NCI-H2196 (cell line): ENCODE results near the gene FIP1L1.
"Not testable (repeated sequence)": the region's sequence is repeated elsewhere in the genome, so short reads cannot be mapped to it uniquely, and the experiment has no call there.

Experiments used
- DNase-seq: peaks from one replicate; lab custom pipeline; 2025; ENCODE audit not compliant: unreplicated experiment; lab: John Stamatoyannopoulos, UW

FIP1L1 gene

DNA sequence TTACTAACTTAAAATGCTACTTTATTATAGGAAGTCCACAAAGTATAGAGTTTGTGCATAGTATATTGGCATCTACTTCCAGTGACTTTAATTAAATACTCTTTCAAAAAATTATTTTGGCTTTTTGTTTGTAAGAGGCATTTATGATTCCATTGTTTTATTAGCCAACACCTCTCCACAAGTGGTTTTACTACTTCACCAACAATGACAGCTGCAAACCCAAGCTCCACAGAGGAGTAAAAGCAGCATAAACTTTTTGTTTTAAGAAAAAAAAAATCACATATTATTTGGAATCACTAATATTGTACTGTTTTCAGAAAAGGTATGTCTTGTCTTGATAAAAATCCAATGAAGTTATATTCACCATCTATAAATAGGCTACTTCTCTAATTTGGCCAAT is 88.5 kb downstream of the FIP1L1 start:
- DNase-seq, result no peak

DNA sequence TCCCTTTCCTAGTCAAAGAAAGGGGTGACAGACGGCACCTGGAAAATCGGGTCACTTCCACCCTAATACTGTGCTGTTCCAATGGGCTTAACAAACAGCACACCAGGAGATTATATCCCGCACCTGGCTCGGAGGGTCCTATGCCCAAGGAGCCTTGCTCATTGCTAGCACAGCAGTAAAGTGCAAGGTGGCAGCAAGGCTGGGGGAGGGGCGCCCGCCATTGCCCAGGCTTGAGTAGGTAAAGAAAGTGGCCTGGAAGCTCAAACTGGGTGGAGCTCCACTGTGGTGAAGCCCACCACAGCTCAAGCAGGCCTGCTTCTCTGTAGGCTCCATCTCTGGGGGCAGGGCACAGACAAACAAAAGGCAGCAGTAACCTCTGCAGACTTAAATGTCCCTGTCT is 89.1 kb downstream of the FIP1L1 start:
- not testable (repeated sequence) for DNase-seq

DNA sequence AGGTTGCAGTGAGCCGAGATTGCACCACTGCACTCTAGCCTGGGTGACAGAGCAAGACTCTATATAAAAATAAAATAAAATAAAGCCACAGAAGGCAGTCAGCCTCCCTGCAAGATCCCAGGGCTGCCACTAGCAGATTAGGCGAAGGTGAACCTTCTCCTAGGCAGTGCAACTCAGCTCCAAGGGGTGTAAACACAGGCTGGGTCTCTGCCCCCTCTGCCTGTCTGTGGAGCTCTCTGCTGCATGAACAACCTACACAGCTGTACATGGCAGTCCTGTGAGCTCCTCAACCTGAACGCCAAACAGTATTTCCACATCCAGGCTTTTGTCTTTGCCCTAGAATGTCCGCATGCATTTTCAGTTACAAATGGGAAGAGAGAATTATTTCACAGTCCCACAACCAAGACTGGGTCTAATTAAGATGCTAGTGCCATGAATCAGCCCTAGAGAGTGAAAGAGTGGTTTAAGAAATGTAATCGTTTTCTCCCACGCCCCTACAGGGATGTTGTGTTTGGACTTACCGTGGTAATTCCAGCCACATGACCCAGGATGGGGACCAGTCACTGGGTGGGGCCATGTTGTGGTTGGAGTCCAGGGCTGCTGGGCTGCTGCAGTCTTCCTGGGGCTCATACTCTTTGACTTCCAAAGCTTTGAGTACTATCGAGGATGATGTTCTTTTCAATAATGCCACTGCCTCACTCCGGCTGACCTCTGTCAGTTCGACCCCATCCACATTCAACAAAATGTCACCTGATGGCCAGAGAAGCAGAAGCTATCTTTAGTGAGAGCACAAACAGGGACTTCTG is 99.0 kb downstream of the FIP1L1 start:
- DNase-seq, result no peak

DNA sequence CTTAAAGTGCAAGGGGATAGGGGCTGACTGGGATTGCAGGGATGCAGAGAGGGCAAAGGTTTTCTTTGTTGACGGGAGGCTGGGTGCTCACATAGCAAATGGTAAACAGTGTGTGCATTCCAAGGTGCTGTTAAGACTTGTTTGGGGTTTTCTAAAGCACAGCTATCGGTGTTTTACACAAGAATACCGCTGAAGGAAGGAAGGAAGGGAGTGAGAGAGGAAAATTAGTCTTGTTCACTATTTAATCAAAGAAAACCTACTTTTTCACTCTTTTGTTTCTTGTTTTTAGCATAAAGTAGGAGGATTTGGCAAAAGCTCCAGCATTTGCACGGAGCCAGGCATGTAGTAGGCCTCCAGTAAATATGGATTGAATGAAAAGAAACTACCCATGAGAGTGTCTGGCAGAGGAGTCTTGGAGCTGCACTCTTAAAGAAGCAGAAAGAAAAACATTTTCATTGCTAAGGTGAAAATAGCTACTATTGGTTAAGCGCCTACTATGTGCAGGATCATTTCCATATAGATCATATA is 99.7 kb downstream of the FIP1L1 start:
- DNase-seq, result no peak

DNA sequence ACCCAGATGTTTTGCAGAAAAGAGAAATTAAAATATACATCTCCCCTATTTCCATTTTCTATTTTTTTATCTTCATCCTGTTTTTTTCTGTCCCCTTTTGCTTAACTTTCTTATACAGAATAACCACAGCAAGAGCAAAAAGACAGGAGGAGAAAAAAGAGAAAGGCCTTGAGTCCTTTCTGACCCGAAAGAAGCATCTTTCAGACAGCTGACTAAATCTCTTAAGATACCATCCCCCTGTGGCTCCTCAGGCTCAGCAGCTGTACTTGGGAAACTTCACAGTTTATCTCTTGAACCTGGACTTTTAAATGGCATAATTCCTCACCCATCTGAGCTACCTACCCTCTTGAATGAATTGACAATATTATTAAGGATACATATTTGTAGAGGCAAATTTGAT is 100.2 kb downstream of the FIP1L1 start:
- DNase-seq, result no peak

DNA sequence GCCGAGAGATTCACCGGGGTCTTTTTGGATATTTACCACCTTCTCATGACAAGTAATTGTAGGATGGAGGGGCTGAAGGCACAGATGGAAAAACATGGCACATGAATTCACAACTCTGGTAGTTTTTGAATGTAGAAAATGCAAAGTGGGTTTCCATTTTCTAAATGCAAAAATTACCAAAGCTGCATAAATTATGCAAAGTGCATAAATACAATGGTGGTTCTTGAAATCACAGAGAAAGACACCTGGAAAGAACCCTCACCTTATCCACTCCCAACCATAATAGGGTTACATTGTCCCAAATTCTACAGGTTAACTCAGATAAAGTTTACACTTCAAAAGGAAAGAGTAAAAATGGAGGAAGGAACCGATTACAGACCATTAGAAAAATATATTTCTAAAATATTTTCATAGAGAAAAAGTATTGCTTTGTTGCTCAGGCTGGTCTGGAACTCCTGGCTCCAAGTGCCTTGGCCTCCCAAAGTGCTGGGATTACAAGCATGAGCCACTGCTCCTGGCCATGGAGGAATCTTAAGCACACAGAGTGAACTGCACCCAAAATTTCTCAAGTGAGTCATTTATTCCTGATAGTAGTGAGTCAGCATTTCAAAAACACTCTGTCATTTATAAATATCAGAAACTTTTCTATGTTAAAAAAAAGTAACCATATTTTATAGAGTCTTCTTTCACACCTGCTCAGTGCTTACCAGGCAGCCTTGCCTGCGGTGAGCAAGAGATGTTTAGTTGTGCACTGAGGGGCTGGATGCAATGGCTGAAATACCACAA is 101.4 kb downstream of the FIP1L1 start:
- DNase-seq, result no peak

DNA sequence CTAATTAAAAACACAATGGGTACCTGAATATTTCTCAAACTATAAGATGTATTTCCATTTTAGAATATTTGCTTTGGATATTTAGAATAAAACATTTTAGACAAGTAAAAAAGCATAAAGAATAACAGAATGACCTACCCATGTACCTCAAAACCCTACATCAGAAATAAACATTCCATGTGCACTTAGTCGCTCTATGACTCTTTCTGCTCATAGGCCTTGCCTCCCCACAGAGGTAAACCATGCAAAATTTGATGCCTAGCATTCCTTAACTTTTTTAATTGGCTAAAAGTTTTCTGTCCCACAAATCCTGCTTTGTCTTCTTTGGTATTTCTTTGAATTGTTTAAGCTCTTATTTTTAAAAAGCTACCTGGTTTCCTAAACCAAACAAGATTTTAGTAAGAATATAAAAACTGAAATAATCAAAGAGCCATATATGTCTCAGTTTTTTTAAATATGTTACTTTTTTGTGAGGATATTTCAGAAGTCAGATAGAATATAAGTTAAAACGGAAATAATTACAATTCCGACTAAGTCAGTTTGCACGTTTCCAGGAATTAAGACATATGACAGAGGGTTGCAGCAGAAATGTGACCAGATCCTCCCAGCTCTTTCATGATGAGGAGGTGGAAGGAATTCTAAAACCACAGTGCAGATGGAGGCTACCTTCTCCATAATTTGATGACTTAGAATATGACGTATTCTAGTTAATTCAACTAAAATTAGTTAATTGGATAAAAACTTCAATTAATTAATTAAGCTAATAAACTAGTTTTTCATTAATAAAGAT is 102.5 kb downstream of the FIP1L1 start:
- no peak for DNase-seq

DNA sequence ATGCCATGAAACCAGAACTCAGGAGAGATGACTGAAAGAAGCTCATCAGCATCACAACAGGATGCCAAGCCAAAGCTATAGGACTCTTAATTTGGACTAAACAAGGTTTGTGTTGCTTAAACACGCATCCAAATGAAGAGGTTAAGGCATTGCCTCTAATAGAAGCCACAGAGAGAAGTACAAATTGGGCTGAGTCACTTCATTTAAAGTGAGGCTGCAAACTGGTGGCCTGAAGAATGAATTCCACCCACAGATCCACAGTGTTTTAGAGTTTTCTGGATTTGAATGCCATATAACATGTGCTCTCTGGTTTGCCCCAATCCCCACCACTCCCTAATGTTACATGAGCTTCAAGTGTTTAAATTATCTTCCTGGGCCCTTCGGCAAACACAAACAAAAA is 103.5 kb downstream of the FIP1L1 start:
- DNase-seq, result no peak

DNA sequence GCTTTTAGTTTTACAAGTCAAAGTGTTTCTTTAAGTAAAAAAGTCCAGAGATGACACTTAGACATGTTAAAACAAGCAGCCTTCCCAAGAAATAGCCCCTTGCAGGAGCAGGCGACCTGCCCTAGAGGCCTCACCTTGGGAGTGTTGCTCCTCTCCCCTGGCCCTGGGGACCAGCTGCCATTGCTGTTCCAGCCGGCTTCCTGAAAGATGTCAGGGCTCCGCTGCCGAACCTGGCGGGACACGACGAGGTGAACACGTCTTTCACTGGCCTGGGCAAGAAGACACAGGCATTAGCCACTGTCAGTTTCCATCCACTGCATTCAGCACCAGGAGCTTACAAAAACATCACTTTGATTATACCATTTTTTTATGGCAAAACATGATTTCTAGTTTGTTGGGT is 104.1 kb downstream of the FIP1L1 start:
- DNase-seq, result no peak

DNA sequence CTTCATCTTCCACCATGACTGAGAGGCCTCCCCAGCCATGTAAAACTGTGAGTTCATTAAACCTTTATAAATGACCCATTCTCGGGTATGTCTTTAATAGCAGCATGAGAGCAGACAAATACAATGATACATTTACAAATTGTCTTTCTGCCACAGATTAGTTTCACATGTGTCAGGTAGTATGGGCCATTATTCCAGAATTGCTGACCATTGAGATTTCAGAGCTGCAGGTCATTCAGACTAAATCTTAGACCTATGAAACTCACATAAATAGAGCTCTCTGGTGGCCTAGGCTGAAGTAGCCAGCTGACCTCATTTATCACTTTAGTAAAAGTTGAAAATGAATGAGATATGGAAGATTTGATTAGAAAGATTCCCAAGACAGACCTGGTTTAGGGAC is 105.8 kb downstream of the FIP1L1 start:
- no peak for DNase-seq

DNA sequence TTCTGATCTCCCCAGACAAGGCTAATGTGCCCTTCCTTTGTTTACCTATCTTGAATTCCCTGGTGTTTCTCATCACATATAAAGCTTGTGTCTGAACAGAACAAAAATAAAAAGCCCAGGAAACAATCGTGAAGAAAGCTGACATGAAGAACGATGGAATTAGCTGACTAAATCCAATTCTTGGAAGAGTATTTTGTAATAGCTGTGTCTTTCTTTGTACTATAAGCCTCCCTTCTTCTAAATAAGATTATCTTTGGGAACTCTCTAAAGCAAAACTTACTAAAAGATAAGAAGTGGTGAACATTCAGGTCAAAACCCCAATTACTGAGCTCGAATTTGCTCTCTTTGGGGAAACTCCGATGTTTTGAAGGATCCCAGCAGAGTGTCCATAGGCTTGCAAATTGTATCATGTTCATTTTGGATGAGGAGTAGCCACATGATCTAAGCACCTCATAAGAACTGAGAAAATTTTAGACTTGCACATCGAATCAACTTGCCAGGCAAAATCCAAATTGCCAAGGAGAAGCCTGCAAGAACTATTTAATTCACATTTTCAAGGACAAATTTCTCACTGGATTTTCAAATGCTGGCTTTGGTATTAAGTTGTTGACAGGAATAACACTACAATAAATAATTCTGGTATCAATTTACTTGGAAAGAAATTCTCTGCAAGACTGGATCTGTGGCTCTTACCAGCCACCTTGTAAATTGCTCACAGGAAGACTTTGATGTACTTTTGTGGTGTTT is 107.6 kb downstream of the FIP1L1 start:
- no peak for DNase-seq

DNA sequence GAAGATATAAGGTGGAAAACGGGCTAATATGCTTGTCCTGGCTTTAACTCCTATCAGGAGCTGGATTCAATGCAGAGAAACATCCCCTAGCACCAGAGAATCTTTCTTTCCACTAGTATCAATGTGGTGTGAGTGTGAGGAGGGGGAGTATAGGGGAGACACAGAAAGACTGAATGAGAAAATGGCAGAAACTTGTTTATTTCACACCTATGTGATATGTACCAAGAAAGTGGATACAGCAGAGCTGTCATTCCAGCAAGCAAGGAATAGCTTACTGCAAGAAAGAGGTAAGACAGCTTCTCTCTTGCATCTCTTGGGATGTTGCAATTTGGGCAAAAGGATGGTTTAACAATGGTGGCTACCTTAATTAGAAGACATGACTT is 108.2 kb downstream of the FIP1L1 start:
- no peak for DNase-seq

DNA sequence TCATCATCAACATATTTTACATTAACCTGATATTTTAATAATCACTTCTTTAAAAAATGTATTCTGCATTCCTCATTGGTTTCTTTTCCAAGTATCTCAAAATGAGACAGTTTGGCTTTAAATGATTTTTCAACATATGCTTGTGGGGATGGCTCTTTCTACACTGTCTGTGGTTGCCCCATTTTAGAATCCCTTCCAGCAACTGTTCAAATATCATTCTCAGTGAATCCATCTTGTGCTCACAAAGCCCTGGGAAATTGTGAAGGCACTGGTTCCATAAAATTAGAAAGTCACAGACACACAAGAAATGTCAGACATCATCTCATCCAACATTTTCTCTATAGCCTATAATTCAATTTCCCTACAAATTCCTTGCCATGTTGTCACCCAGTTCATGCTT is 110.3 kb downstream of the FIP1L1 start:
- no peak for DNase-seq

DNA sequence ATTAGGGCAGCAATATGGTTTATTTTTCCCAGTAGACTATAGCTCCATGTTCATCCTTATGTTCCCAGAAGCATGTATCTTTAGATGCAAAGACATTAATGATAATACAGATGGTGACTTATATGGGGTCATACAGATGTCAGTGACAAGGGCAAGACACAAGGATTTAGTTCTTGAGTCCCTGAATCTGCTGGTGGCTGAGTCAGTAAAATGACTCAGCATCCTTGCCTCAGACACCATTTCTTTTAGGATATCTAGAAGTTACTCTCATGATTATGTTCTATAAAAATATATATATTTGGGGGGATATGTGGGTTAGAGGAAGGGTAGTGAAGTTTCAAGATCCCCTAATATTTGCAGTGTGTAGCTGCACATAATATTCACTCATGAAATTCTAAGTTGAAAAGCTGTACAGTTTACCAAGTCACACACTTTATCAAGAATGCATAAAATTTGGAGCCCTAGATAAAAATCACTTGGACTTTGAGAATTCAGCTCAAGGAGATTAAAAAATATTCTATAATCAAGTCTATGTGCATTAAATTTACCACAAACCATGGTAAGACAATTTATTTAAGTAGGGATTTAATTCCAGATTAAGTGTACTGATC is 111.9 kb downstream of the FIP1L1 start:
- DNase-seq, result no peak

DNA sequence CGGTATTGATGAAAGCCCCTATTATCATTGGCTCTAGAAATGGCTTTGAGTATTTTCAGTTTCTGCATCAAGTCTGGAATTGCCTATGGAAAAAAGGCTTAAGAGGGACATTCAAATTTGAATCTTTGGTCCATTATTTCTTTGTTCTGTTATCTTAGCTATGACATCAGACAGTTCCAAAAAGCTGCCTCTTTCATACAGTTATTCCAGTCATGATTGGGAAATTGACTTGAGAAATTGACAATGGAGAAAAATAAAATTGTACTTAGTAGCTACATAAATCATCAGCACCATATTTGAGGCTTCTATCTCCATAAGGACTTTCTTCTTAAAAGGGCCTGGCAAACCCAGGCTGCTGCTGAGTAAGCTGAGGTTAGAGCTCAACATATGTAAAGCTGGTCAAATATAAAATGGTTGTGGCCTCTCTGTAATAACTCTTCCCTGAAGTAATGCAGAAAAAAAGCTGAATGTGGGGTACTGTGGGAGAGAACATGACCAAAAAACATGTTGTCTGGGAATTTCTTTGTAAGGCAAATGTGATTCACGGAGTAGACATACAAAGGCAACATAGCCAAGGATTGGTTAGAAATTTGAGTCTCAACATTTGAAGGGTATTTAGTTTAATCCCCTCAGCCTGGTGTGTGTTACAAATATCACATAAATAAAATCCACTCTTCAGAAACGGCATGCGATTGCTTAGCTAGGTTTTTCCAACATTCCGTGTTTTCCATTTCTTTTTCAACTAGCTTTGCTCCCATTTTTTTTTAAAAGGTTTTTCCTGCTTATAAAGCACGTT is 112.9 kb downstream of the FIP1L1 start:
- no peak for DNase-seq

DNA sequence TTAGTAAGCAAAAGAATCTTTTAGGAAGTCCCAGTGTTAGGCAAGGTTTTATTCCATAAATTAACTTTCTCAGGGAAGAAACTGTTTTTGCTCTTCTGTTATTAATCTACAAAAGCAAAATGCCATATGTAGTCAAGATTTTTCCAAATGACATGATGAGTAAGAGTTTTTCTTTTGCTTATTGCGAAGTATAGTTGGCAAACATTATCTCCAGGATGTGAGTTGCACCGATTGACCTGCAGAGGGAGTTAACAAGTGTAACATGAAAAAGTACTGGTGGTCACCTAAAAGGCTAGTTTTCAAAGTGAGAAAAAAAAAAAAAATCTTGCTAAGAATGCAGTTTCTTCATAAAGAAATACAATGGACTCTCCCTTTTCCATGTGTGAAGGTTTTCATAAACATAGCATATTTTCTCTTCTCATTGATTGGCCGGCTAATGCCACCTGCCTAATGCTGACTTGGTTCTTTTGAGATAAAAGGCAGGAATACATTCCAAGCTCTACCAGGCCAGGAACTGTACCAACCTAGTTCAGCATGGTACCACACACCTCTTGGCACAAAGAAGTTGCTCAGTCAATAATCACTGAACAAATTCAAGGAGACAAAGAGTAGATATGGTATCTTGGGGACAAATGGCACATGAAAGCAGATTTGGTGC is 113.7 kb downstream of the FIP1L1 start:
- no peak for DNase-seq

DNA sequence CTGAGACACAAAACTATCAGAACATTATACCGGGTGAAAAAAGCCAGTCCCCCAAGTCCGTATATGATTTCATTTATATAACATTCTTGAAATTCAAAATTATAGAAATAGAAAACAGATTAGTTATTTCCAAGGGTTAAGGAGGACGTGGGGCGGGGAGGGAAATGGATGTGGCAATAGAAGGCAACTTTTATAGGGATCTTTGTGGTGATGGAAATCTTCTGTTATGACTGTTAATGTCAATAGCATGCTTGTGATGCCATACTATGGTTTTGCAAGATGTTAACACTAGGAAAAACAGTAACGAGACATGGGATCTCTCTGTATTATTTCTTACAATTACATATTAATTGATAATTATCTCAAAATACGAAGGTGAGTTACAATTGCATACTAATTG is 117.4 kb downstream of the FIP1L1 start:
- no peak for DNase-seq

DNA sequence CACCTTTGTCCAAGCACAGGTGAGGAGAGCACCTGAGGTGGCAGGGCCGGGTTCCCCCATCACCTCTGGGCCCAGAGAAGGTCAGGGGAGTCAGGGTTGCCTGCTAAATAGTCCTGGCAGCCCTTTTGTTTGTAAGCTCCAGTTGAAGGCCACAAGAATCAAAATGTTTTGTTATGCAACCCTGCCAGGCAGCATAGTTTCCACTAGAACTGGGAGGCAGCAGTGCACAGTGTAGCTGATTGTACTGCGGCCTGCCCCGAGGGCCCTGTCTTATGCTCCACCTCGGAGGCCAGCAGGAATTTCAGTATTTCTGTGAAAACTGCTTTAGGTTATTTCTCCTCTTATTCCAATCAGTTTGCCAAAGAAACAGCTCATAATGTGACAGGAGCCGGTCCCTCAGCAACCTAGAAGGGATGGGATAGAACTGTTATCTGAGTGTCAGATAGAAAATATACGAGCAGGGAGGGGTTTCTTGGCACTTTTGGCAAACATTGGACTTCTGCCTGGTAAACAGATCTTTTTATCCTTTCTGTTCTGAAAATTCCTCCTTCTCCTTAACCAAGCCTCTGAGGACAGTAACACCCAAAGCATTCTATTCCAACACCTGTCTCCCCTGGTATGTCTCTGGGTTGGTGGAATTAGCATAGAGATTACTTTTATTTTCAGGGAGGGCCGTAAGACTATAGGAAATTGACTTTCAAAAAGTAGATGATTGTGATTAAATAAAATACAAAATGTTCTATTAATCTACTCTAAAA is 120.2 kb downstream of the FIP1L1 start:
- DNase-seq, result no peak
